CD4-positive, alpha-beta T cell treated with Interleukin-21 for 1 hour (primary cell): Measurements from ENCODE around the gene XKR8.
"Not testable (repeated sequence)": the region's sequence is repeated elsewhere in the genome, so short reads cannot be mapped to it uniquely, and the experiment has no call there.

Experiments
- DNase-seq: peaks from one replicate; pipeline ENCODE4 v3.0.0-alpha.2; 2020

XKR8 gene

DNA sequence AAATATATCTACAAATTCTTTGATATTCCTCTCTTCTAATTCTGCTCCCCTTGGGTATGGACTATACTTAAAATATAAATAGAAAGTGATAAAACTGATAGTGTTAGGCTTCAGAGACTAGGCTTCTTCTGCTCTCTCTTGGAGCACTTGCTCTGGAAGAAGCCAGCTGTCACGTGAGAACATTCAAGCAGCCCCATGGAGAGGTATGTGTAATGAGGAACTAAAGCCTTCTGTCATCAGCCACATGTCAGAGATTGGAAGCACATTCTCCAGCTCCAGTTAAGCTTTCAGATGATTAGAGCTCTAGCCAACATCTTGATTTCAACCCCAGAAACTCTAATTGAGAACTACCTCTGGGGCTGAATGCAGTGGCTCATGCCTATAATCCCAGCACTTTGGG lies 34.3 kb downstream of the XKR8 start:
- no peak for DNase-seq

DNA sequence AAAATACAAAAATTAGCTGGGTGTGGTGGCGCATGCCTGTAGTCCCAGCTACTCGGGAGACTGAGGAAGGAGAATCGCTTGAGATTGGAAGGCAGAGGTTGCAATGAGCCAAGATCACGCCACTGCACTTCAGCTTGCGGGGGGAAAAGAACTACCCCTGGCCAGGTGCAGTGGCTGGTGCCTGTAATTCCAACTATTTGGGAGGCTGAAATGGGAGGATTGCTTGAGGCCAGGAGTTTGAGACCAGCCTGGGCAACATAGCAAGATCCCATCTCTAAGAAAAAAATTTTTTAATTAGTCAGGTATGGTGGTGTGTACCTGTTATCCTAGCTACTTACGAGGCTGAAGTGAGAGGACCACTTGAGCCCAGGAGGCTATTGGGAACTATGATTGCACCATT lies 34.8 kb downstream of the XKR8 start:
- DNase-seq, result not testable (repeated sequence)

DNA sequence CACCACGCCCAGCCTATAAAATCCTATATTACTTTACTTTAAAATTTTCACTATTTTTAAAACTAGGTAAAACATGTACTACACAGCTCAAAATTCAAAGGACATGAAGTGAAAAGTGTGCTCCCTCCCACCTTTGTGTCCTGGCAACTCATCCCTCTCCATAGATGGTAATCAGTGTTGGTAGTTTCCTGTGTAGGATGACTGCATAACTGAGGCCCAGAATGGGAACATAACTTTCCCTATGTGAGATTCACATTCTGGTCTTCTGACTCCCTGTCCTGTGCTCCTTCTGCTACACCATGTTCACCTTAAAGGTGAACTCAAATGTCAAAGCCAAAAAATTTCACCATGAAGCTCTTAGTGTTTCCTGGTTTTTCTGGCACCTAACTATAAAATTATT lies 39.3 kb downstream of the XKR8 start:
- no peak for DNase-seq

DNA sequence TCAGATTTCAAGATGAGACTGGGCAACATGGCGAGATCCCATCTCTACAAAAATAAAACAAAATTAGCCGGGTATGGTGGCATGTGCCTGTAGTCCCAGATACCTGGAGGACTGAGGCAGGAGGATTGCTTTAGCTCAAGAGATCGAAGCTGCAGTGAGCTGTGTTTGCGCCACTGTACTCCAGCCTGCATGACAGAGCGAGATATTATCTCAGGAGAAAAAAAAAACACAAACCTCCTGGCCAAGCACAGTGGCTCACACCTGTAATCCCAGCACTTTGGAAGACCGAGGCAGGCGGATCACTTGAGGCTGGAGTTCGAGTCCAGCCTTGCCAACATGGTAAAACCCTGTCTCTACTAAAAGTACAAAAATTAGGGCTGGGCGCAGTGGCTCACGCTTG lies 42.8 kb downstream of the XKR8 start:
- no peak for DNase-seq

DNA sequence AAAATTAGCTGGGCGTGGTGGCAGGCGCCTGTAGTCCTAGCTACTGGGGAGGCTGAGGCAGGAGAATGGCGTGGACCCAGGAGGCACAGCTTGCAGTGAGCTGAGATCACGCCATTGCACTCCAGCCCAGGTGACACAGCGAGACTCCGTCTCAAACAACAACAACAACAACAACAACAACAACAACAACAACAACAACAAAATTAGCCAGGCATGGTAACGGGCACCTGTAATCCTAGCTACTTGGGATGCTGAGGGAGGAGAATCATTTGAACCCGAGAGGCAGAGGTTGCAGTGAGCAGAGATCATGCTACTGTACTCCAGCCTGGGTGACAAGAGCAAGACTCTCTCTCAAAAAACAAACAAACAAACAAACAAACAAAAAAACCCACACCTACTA lies 43.3 kb downstream of the XKR8 start:
- DNase-seq, result not testable (repeated sequence)

DNA sequence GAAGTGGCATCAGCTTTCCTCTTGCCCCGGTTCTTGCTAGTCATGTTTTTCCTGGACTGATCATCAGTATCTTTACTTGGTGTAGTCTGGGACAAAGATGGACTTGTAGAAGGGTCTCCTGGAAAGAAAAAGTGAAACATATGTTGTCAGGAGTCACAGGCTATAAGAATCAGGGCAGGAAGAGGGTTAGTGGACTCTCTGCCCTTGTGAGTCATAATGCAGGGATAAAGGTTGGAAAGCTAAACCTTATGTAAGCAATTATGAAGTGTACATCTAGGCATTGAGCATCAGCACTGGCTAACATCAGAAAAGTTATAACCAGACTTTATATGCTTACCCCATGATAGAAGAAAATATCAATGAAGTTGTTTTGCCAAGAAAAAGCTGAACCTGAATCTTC lies 51.2 kb downstream of the XKR8 start:
- DNase-seq, result no peak
